GM12801 (cell line): ENCODE measurements around the gene CAPN15.

Experiments used
- TF ChIP-seq, protein P1 (sequence below): IDR thresholded peaks from one replicate; pipeline ENCODE4 v1.5.1; 2011; ENCODE audit warnings: control low read depth; ENCODE audit not compliant: insufficient read length; ENCODE audit errors: extremely low read depth

CAPN15 gene

DNA sequence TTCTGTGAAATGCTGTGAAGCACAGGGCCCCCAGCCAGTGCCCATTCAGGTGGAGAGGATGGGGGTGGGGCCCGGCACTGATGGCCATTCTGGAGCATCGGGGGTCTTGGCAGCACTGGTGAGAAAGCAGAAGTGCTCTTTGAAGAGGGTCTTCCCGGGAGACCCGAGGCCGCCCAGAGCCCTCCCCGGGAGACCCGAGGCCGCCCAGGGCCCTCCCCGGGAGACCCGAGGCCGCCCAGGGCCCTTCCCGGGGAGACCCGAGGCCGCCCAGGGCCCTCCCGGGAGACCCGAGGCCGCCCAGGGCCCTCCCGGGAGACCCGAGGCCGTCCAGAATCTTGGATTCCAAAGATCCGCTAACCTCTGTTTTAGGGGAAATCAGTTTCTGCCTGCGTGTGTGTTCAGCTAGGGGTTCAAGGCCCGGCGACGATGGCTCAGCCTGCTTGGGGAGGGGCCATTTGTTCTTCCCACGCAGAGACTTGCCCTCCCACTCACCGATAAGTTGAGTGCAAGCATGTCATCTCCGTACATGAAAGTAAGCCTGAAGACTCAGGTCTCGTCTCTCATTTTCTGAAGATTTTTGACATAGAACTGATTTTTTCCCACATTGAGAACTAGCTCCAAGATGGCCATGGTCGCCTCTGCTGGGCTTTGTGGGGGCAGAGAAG lies 35.2 kb upstream of the CAPN15 start:
- TF ChIP-seq, protein P1, sequence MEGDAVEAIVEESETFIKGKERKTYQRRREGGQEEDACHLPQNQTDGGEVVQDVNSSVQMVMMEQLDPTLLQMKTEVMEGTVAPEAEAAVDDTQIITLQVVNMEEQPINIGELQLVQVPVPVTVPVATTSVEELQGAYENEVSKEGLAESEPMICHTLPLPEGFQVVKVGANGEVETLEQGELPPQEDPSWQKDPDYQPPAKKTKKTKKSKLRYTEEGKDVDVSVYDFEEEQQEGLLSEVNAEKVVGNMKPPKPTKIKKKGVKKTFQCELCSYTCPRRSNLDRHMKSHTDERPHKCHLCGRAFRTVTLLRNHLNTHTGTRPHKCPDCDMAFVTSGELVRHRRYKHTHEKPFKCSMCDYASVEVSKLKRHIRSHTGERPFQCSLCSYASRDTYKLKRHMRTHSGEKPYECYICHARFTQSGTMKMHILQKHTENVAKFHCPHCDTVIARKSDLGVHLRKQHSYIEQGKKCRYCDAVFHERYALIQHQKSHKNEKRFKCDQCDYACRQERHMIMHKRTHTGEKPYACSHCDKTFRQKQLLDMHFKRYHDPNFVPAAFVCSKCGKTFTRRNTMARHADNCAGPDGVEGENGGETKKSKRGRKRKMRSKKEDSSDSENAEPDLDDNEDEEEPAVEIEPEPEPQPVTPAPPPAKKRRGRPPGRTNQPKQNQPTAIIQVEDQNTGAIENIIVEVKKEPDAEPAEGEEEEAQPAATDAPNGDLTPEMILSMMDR, result no peak

DNA sequence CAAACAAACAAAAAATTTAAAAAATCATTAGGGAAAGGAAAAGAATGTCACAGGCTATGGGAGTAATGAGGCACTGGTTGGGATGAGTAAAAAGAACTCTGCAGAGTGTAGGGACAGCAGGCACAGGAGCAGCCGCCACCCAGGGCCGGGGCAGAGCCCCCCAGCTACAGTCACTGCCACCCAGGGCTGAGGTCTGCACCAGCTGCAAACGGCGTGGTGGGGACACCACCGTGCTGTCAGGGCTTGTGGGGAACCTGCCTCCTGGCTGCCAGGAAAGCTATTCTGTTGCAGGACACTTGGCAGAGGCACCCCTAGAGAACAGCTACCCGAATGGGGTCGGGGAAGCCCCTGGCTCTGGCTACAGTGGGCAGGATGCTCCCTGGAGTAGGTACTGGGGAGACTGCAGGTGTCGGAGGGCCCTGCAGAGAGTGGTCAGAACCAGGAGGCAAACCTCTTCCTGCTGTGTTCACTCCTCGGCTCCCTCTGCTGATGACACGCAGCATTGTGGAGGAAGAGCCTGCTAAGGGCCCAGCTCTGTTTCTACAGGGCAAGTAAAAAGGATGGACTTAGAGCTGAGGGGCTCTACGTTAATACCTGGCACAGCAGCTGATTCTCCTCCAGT lies 32.3 kb upstream of the CAPN15 start:
- TF ChIP-seq, protein P1, result no peak

DNA sequence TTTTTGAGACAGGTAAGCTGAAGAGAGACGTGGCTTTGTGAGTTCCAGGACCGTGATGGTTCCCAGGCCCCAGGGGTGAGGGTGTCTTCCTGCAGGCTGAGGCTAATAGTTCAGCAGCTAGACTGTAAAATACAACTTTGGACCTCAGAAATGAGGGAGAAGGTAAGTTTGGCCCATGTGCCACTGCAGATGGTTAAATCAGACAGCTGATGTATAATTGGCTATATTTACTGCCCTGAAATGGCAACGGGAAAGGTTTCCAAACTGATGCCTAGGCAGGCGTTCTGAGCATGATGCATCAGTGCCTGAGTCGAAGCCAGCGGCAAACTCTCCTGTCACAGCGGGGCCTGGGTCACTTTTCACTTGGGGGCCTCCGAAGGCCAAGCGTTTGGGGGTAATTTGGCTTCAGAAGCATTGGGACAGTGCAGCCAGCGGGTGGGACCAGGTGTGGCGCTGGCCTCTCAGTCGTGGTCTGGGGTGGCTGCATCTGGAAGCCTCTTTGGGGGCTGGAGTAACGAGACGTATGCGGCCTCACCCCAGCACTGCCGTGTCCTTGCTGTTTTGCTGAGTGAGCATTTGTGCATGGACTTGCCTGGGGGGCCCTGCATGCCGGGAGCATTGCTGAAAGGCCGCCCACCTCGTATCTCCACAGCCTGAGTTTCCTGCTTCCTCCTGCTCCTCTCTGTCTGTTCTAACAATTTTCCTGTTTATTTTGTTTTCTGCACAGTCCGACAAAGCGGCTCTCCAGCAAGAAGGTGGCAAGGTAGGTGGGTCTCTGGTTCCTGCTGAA lies 31.2 kb upstream of the CAPN15 start:
- TF ChIP-seq, protein P1, result no peak

DNA sequence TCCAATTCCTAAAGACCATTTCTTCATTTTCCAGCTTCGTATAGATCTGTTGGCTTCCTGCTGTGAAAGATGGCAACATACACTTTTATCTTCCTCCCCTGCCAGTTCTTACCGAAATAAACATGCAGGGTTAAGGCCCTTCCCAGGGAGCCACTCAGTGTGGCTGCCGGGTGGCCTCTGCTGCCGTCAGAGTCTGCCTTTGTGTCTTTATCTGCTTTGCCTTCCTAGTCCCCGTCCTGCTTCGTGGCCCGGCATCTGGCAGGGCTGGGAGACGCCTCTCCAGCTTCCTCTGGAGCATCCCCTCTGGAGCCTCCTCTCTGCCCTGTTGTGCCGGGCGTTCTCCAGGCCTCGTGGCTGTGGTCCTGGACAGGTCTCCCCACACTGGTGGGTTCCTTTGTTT lies 30.3 kb upstream of the CAPN15 start:
- TF ChIP-seq, protein P1, result no peak

DNA sequence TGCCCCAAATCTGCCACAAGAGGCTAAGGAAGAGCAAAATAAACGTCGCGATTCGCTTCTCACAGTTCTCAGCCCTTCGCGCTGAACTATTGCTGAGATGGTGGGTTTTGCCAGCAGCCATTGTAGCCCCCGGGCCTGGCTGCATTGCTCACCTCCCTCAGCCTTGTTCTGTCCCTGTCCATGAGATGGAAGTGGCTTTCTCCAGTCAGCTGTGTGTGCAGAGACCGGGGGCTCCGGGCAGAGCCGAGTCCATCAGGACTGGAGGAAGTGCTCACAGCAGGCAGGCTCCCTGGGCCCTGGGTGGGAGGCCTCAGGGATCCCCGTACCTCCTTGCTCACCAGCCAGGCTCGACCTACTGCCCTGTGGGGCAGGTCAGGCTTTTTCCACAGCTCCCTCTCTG lies 27.6 kb upstream of the CAPN15 start:
- TF ChIP-seq, protein P1, result no peak

DNA sequence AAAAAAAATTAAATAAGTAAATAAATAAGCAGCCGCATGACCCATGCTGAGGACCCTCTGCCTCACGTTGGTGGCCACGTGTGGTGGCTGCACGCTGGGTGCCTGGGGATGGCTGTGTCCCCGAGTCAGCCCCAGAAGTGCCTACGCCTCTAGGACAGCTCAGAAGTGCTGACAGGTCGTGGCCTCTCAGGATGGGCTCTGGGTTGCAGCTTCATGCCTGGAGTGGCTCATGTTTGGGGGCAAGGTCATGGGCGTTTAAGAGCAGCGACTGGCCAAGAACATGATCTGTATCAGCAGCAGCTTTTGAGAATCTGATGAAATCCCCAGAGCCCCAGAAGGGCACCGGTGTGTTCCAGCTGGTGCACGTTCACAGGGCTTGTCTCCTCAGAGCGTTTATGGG lies 26.8 kb upstream of the CAPN15 start:
- TF ChIP-seq, protein P1, result no peak

DNA sequence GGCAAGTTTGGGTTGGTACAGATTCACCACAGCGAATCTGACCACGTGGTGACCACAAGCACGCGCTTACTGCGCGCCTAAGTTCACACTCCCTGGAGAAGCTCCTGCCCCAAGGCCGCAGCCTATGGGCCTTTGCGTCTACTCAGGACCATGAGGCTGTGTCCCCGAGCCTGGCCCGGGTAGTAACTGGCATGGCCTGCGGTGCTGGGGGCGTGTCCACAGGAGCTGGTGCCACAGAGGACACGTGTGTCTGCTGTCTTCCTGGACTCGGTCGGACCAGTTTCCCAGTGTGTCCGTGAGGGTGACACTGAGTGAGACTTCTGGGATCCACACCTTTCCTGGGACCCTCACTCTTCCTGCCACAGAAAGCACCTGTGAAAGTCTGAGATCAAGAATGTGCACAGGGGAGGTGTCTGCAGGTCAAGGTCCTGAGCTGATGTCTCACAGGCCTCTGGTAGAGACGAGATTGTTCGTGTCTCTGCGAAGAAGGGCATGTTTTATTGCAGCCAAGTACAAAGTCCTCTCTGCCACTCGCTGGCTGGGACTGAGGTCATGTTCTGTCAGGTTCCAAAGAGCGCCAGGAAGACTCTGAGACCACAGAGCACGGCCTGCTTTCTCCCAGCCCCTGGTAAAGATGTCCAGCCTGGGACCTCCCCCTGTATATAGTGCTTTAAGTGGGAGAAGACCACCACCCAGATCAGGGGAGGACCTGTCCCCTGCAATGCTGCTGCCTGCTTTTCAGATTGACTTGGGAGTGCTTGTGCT lies 25.2 kb upstream of the CAPN15 start:
- TF ChIP-seq, protein P1, result no peak
